DOHH2 (cell line): ENCODE measurements around the gene VARS2.
A peak's percentile ranks its signal among the peaks of the same experiment; 100 is the strongest.
"Not testable (repeated sequence)": the region's sequence is repeated elsewhere in the genome, so short reads cannot be mapped to it uniquely, and the experiment has no call there.

Source experiments
- H3F3A ChIP-seq: fragments of 200-600 bp; sonication (generic), shearing (Covaris generic); 2 replicates; pipeline ENCODE4 v1.6.0; 2016; ENCODE audit warnings: antibody characterized with exemption, mild to moderate bottlenecking; ENCODE audit not compliant: control insufficient read depth, insufficient read depth
- H3K27ac ChIP-seq: fragments of 200-600 bp; sonication (generic); 2 replicates; pipeline ENCODE4 v1.5.1; 2014; ENCODE audit warnings: low read depth, mild to moderate bottlenecking, low read length, moderate library complexity
- H3K27me3 ChIP-seq: fragments of 200-600 bp; sonication (generic); 2 replicates; pipeline ENCODE4 v1.6.1; 2014; ENCODE audit warnings: mild to moderate bottlenecking, low read length, mixed read lengths; ENCODE audit not compliant: control insufficient read depth
- H3K36me3 ChIP-seq: fragments of 200-600 bp; sonication (generic); 2 replicates; pipeline ENCODE4 v1.6.1; 2014; ENCODE audit warnings: mild to moderate bottlenecking, low read length, moderate library complexity, mixed read lengths; ENCODE audit not compliant: control insufficient read depth
- H3K4me1 ChIP-seq: fragments of 200-600 bp; sonication (generic); 2 replicates; pipeline ENCODE4 v1.6.1; 2014; ENCODE audit warnings: mild to moderate bottlenecking, low read length, mixed read lengths; ENCODE audit not compliant: control insufficient read depth
- H3K4me2 ChIP-seq: fragments of 200-600 bp; sonication (generic); 2 replicates; pipeline ENCODE4 v1.6.0; 2014; ENCODE audit warnings: mild to moderate bottlenecking, low read length, moderate library complexity
- H3K4me3 ChIP-seq: fragments of 200-600 bp; sonication (generic); 2 replicates; pipeline ENCODE4 v1.5.1; 2014; ENCODE audit warnings: mild to moderate bottlenecking, low read length, mixed read lengths
- H3K79me2 ChIP-seq: fragments of 200-600 bp; sonication (generic); 2 replicates; pipeline ENCODE4 v1.6.1; 2014; ENCODE audit warnings: mild to moderate bottlenecking, low read length, mixed read lengths; ENCODE audit not compliant: control insufficient read depth
- H3K9me2 ChIP-seq: fragments of 200-600 bp; sonication (generic); replicated peaks from 2 replicates; pipeline ENCODE4 v1.6.1; 2014; ENCODE audit warnings: mild to moderate bottlenecking, low read length, mixed read lengths; ENCODE audit not compliant: control insufficient read depth
- H3K9me3 ChIP-seq: fragments of 200-600 bp; sonication (generic); 2 replicates; pipeline ENCODE4 v1.6.1; 2014; ENCODE audit warnings: antibody characterized with exemption, low read length, mixed read lengths; ENCODE audit not compliant: control insufficient read depth, insufficient read depth
- H4K20me1 ChIP-seq: fragments of 200-600 bp; sonication (generic); 2 replicates; pipeline ENCODE4 v1.6.0; 2014; ENCODE audit warnings: low read depth, mild to moderate bottlenecking, antibody characterized with exemption, low read length, moderate library complexity; ENCODE audit not compliant: control insufficient read depth, insufficient read depth
- CTCF ChIP-seq: fragments of 200-600 bp; sonication (generic); IDR thresholded peaks from one replicate; pipeline ENCODE4 v1.5.1; 2014; ENCODE audit warnings: antibody characterized with exemption, mild to moderate bottlenecking, low read depth, low read length; ENCODE audit not compliant: poor library complexity, severe bottlenecking
- EZH2phosphoT487 ChIP-seq: fragments of 200-600 bp; sonication (generic); IDR thresholded peaks from 2 replicates; pipeline ENCODE4 v1.6.1; 2017; ENCODE audit warnings: borderline replicate concordance, mild to moderate bottlenecking, antibody characterized with exemption, low read length, moderate library complexity, mixed read lengths

VARS2 gene

GRCh38 chr6:30901436-30901835 lies 12.6 kb upstream of the VARS2 start:
- Histone ChIP-seq H3K9me2 (no peaks in the 10 kb centered on the region), H3K4me2 (no peak overlapping the region), H3K4me3 (no peak overlapping the region), H3F3A (peaks cover 3% of the 10 kb centered on the region; the same call in 1 of the 2 replicates), H3K9me3 (no peaks in the 10 kb centered on the region), H3K27me3 (no peaks in the 10 kb centered on the region), H3K79me2 (no peaks in the 10 kb centered on the region), H4K20me1 (no peaks in the 10 kb centered on the region), H3K27ac (no peak overlapping the region), H3K4me1 (peaks cover 10% of the 10 kb centered on the region), H3K36me3 (peaks cover 9% of the 10 kb centered on the region; the same call in 1 of the 2 replicates)
- TF ChIP-seq EZH2phosphoT487 (no peak), CTCF (no peak)

- H3K36me3 ChIP-seq, H3F3A ChIP-seq, H3K27me3 ChIP-seq, H3K79me2 ChIP-seq, H3K27ac ChIP-seq, H4K20me1 ChIP-seq, H3K9me3 ChIP-seq, H3K4me2 ChIP-seq, H3K9me2 ChIP-seq, H3K4me3 ChIP-seq: not testable (repeated sequence)
- peaks cover 12% of the 10 kb centered on the region for H3K4me1 ChIP-seq
These were observed 11.8 kb upstream of the VARS2 start for GRCh38 chr6:30902196-30902595.

GRCh38 chr6:30902709-30903108 lies 11.3 kb upstream of the VARS2 start:
- no peak overlapping the region for H3K4me3 ChIP-seq
- H3K27ac ChIP-seq: no peak overlapping the region
- H4K20me1 ChIP-seq: no peaks in the 10 kb centered on the region
- no peaks in the 10 kb centered on the region for H3K9me3 ChIP-seq
- no peak overlapping the region for H3K4me2 ChIP-seq
- no peaks in the 10 kb centered on the region for H3K9me2 ChIP-seq
- H3F3A ChIP-seq: peaks cover 5% of the 10 kb centered on the region; the same call in 1 of the 2 replicates
- TF ChIP-seq EZH2phosphoT487: no peak
- H3K79me2 ChIP-seq: no peaks in the 10 kb centered on the region
- no peaks in the 10 kb centered on the region for H3K27me3 ChIP-seq
- peaks cover 17% of the 10 kb centered on the region for H3K4me1 ChIP-seq
- peaks cover 9% of the 10 kb centered on the region; the same call in 1 of the 2 replicates for H3K36me3 ChIP-seq

GRCh38 chr6:30903236-30903635 lies 10.8 kb upstream of the VARS2 start:
- TF ChIP-seq CTCF (no peak), EZH2phosphoT487 (no peak)
- H3K9me2 ChIP-seq: no peaks in the 10 kb centered on the region
- H3K4me1 ChIP-seq: peaks cover 17% of the 10 kb centered on the region
- H3K27ac ChIP-seq: no peak overlapping the region
- no peaks in the 10 kb centered on the region for H4K20me1 ChIP-seq
- H3K36me3 ChIP-seq: peaks cover 5% of the 10 kb centered on the region
- no peaks in the 10 kb centered on the region for H3K27me3 ChIP-seq
- no peak overlapping the region for H3K4me2 ChIP-seq
- peaks cover 2% of the 10 kb centered on the region for H3K79me2 ChIP-seq
- H3K9me3 ChIP-seq: no peaks in the 10 kb centered on the region
- peaks cover 5% of the 10 kb centered on the region; the same call in 1 of the 2 replicates for H3F3A ChIP-seq
- H3K4me3 ChIP-seq: no peak overlapping the region

- H3K27me3 ChIP-seq, H3F3A ChIP-seq, H3K9me2 ChIP-seq, H3K27ac ChIP-seq, H3K9me3 ChIP-seq, H4K20me1 ChIP-seq: not testable (repeated sequence)
- Histone ChIP-seq H3K4me2 (peak overlapping the region; percentile 57), H3K4me1 (peaks cover 25% of the 10 kb centered on the region), H3K79me2 (peaks cover 14% of the 10 kb centered on the region), H3K4me3 (peak overlapping the region; percentile 96), H3K36me3 (peaks cover 15% of the 10 kb centered on the region)
These were observed 6.7 kb upstream of the VARS2 start for GRCh38 chr6:30907290-30907757.
